Measurements from ENCODE around the gene SEM1. TPM values are rescaled to one million over a fixed set of nuclear protein-coding genes. Genes with fewer than 3 reads are reported as not detected.

SEM1 gene
- polyA plus RNA-seq, 1 donor from 2014 or later = 49.2 TPM

DNA sequence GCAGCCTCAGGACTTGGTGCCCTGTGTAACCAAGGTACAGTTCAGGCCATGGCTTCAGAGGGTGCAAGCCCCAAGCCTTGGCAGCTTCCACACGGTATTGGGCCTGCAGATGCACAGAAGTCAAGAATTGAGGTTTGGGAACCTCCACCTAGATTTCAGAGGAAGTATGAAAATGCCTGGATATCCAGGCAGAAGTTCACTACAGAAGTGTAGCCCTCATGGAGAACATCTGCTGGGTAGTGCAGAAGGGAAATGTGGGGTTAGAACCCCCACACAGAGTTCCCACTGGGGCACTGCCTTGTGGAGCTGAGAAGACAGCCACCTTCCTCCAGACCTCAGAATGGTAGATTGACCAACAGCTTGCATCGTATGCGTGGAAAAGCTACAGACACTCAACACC, 3.4 kb upstream of the SEM1 start:
- Histone ChIP-seq H3F3A (ENCODE audit: insufficient read depth, low read length, poor library complexity, severe bottlenecking) (no peaks in the 10 kb centered on the region), H3K36me3 (ENCODE audit: insufficient read depth, low read length) (no peaks in the 10 kb centered on the region), H3K9ac (ENCODE audit: low read length) (no peak overlapping the region), H4K20me1 (ENCODE audit: insufficient read depth) (no peaks in the 10 kb centered on the region), H2AFZ (ENCODE audit: low read depth, low read length) (no peak overlapping the region), H3K9me2 (ENCODE audit: insufficient read depth, low read length) (no peaks in the 10 kb centered on the region), H3K4me2 (ENCODE audit: low read length) (no peak overlapping the region), H3K27ac (ENCODE audit: low read length) (no peak overlapping the region), H3K9me3 (ENCODE audit: low read length) (no peaks in the 10 kb centered on the region), H3K27me3 (ENCODE audit: insufficient read depth, low read depth, low read length) (no peaks in the 10 kb centered on the region), H3K79me2 (replicated peaks; ENCODE audit: insufficient read depth, low read length) (peaks cover 16% of the 10 kb centered on the region), H3K4me3 (ENCODE audit: low read length) (no peak overlapping the region)
- TF ChIP-seq POLR2AphosphoS5 (IDR thresholded peaks at IDR 0.05) = no peak

DNA sequence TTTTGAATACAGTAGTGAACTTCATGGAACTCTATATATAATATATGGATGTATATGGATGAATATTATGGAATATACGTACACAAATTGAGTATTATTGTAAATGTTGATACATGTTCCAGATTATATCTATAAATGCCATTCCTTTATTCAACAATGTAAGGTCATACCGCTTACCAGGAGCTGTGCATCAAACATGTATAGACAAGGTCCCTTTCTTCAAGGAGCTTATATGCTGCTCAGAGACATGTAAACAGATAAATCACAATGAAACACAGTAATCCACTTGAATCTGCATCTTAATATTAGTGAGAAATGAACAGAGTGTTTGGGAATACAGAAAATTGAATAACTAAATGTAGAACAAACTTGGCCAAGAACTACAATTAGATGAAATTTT, 898 bp upstream of the SEM1 start:
- Histone ChIP-seq H3F3A (ENCODE audit: insufficient read depth, low read length, poor library complexity, severe bottlenecking) (no peaks in the 10 kb centered on the region), H3K9me3 (ENCODE audit: low read length) (no peaks in the 10 kb centered on the region), H3K9ac (ENCODE audit: low read length) (no peak overlapping the region), H2AFZ (ENCODE audit: low read depth, low read length) (no peak overlapping the region), H3K9me2 (ENCODE audit: insufficient read depth, low read length) (no peaks in the 10 kb centered on the region), H3K27ac (ENCODE audit: low read length) (no peak overlapping the region), H3K4me3 (ENCODE audit: low read length) (no peak overlapping the region), H3K4me2 (ENCODE audit: low read length) (no peak overlapping the region), H3K79me2 (replicated peaks; ENCODE audit: insufficient read depth, low read length) (peaks cover 38% of the 10 kb centered on the region), H3K36me3 (ENCODE audit: insufficient read depth, low read length) (no peaks in the 10 kb centered on the region), H3K27me3 (ENCODE audit: insufficient read depth, low read depth, low read length) (no peaks in the 10 kb centered on the region), H4K20me1 (ENCODE audit: insufficient read depth) (no peaks in the 10 kb centered on the region)
- TF ChIP-seq SMC3 (conservative IDR thresholded peaks at IDR 0.05; ENCODE audit: poor library complexity) (no peak), POLR2AphosphoS5 (IDR thresholded peaks at IDR 0.05) (no peak), EP300 (conservative IDR thresholded peaks at IDR 0.05; ENCODE audit: poor library complexity, severe bottlenecking) (no peak), EZH2 (IDR thresholded peaks at IDR 0.05; ENCODE audit: borderline replicate concordance, insufficient read depth, low read length, poor library complexity, severe bottlenecking) (no peak), MXI1 (conservative IDR thresholded peaks at IDR 0.05; ENCODE audit: poor library complexity, severe bottlenecking) (no peak), TAF1 (IDR thresholded peaks at IDR 0.05; ENCODE audit: low read depth) (no peak), RAD21 (conservative IDR thresholded peaks at IDR 0.05) (no peak)
- TF ChIP-seq, protein P1, sequence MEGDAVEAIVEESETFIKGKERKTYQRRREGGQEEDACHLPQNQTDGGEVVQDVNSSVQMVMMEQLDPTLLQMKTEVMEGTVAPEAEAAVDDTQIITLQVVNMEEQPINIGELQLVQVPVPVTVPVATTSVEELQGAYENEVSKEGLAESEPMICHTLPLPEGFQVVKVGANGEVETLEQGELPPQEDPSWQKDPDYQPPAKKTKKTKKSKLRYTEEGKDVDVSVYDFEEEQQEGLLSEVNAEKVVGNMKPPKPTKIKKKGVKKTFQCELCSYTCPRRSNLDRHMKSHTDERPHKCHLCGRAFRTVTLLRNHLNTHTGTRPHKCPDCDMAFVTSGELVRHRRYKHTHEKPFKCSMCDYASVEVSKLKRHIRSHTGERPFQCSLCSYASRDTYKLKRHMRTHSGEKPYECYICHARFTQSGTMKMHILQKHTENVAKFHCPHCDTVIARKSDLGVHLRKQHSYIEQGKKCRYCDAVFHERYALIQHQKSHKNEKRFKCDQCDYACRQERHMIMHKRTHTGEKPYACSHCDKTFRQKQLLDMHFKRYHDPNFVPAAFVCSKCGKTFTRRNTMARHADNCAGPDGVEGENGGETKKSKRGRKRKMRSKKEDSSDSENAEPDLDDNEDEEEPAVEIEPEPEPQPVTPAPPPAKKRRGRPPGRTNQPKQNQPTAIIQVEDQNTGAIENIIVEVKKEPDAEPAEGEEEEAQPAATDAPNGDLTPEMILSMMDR (IDR thresholded peaks at IDR 0.05; ENCODE audit: poor library complexity, severe bottlenecking) = no peak
- TF ChIP-seq, protein P2, sequence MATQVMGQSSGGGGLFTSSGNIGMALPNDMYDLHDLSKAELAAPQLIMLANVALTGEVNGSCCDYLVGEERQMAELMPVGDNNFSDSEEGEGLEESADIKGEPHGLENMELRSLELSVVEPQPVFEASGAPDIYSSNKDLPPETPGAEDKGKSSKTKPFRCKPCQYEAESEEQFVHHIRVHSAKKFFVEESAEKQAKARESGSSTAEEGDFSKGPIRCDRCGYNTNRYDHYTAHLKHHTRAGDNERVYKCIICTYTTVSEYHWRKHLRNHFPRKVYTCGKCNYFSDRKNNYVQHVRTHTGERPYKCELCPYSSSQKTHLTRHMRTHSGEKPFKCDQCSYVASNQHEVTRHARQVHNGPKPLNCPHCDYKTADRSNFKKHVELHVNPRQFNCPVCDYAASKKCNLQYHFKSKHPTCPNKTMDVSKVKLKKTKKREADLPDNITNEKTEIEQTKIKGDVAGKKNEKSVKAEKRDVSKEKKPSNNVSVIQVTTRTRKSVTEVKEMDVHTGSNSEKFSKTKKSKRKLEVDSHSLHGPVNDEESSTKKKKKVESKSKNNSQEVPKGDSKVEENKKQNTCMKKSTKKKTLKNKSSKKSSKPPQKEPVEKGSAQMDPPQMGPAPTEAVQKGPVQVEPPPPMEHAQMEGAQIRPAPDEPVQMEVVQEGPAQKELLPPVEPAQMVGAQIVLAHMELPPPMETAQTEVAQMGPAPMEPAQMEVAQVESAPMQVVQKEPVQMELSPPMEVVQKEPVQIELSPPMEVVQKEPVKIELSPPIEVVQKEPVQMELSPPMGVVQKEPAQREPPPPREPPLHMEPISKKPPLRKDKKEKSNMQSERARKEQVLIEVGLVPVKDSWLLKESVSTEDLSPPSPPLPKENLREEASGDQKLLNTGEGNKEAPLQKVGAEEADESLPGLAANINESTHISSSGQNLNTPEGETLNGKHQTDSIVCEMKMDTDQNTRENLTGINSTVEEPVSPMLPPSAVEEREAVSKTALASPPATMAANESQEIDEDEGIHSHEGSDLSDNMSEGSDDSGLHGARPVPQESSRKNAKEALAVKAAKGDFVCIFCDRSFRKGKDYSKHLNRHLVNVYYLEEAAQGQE (IDR thresholded peaks at IDR 0.05; ENCODE audit: borderline replicate concordance) = no peak

DNA sequence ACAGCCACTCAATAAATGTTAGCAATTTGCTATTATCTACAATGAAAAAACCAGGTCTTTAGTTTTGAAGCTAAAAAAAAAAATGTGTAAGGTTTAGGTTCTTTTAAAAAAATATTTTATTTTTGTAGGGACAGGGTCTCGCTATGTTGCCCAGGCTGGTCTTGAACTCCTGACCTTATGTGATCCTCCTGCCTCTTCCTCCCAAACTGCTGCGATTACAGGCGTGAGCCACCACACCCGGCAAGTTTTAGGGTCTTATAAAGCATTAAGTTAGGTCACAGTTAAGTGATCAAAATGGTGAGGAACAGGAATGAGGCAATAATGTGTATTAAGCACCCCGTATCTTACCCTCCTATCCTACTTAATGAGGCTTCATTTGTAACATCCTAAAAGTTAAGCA, 774 bp downstream of the SEM1 start:
- Histone ChIP-seq H4K20me1 (ENCODE audit: insufficient read depth) (no peaks in the 10 kb centered on the region), H3K36me3 (ENCODE audit: insufficient read depth, low read length) (no peaks in the 10 kb centered on the region), H3K9me2 (ENCODE audit: insufficient read depth, low read length) (no peaks in the 10 kb centered on the region), H3F3A (ENCODE audit: insufficient read depth, low read length, poor library complexity, severe bottlenecking) (no peaks in the 10 kb centered on the region), H3K79me2 (replicated peaks; ENCODE audit: insufficient read depth, low read length) (peaks cover 51% of the 10 kb centered on the region), H2AFZ (ENCODE audit: low read depth, low read length) (peak overlapping the region; percentile 84), H3K27ac (ENCODE audit: low read length) (peak overlapping the region; percentile 79), H3K9me3 (ENCODE audit: low read length) (no peaks in the 10 kb centered on the region), H3K4me2 (ENCODE audit: low read length) (peak overlapping the region; percentile 80), H3K9ac (ENCODE audit: low read length) (peak overlapping the region; percentile 78), H3K4me3 (ENCODE audit: low read length) (peak overlapping the region; percentile 83), H3K27me3 (ENCODE audit: insufficient read depth, low read depth, low read length) (no peaks in the 10 kb centered on the region)
- no peak for TF ChIP-seq RAD21 (conservative IDR thresholded peaks at IDR 0.05)

Measured in neural cell (in vitro differentiated cells).